Keratinocyte (primary cell): Measurements from ENCODE around the gene GRIA1.

Source experiments
- CTCF ChIP-seq, 3 experiments: IDR thresholded peaks in 1 of 3; conservative IDR thresholded peaks in 1 of 3; optimal IDR thresholded peaks in 1 of 3; 2 replicates in 2 of 3; 3 replicates in 1 of 3; pipeline versions ENCODE3 to v1.5.1; 2011; ENCODE audit warnings: low read length in 3 of 3, mild to moderate bottlenecking in 3 of 3, moderate library complexity in 2 of 3, control low read depth in 1 of 3, inconsistent platforms in 1 of 3; ENCODE audit not compliant: insufficient read depth in 2 of 3; ENCODE audit errors: extremely low read depth in 1 of 3
- EZH2 ChIP-seq: IDR thresholded peaks from one replicate; pipeline ENCODE4 v1.6.1; 2012; ENCODE audit warnings: inconsistent platforms, mild to moderate bottlenecking, low read length, moderate library complexity

- TF ChIP-seq CTCF (optimal IDR thresholded peaks at IDR 0.05 in 1 of 3, IDR thresholded peaks at IDR 0.05 in 1 of 3, conservative IDR thresholded peaks at IDR 0.05 in 1 of 3; ENCODE audit: extremely low read depth in 1 of 3, insufficient read depth in 2 of 3, low read length in 3 of 3) (no peak), EZH2 (no peak)
These were observed 10.1 kb upstream of the GRIA1 start for GRCh38 chr5:153480401-153480800.
